Cardiac fibroblast (primary cell): ENCODE results near the gene MAML2.

Source experiments
- DNase-seq, 2 donors: peaks; one replicate each; pipeline versions ENCODE4 v3.0.0 to v3.0.0-alpha.2; 2010; ENCODE audit warnings: low read depth in 2 of 2
- H3K4me3 ChIP-seq, 2 donors: replicated peaks in 1 of 2; 1 replicate in 1 of 2; 2 replicates in 1 of 2; pipeline ENCODE4 v1.5.1; 2011; ENCODE audit warnings: low read depth in 2 of 2, low read length in 2 of 2, mild to moderate bottlenecking in 2 of 2, moderate library complexity in 1 of 2
- CTCF ChIP-seq: IDR thresholded peaks from one replicate; pipeline ENCODE4 v1.5.1; 2011; ENCODE audit warnings: low read depth, mild to moderate bottlenecking, low read length, inconsistent platforms

Gene MAML2

DNA sequence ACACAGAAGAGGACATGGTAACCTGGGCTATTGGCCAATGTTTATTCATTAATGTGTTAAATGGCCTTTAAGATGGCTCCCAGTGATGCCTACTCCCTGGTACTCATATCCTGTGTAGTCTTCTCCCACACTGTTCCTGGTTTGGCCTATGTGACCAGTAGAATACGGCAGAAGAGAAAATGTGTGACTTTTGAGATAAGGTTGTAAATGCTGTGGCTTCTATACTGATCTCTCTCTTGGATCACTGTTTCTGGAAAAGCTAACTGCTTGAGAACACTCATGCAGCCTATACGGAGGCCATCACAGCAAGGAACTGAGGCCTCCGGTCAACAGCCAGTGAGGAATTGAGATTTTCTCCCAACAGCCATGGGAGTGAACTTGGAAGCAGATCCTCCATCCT lies 24.1 kb downstream of the MAML2 start:
- H3K4me3 ChIP-seq: no peak overlapping the region
- TF ChIP-seq CTCF: no peak
- no peak for DNase-seq

DNA sequence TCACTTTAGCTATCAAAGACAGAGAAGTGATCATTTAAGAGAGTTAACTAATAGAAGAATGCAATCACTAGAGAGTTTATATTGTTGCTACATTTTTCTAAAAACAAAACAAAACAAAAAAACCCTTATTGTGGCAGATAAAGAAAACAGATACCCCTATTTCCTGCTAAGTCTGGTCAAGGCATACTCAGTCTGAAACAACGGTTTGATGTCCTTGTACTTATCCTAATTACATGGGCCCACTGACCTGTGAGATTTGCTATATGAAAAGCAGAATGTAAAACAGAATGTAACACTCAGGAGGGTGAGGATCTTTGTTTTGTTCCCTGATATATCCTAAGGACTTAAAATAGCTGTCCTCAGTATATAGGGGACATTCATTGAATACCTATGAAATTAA lies 24.6 kb downstream of the MAML2 start:
- no peak for TF ChIP-seq CTCF
- H3K4me3 ChIP-seq: no peak overlapping the region
- DNase-seq: no peak

- DNase-seq: no peak
- TF ChIP-seq CTCF: no peak
- no peak overlapping the region for H3K4me3 ChIP-seq
Observed at GRCh38 chr11:96317985-96318384, 25.0 kb downstream of the MAML2 start.

GRCh38 chr11:96317571-96317970 lies 25.4 kb downstream of the MAML2 start:
- no peak overlapping the region for H3K4me3 ChIP-seq
- TF ChIP-seq CTCF: no peak
- DNase-seq: no peak

DNA sequence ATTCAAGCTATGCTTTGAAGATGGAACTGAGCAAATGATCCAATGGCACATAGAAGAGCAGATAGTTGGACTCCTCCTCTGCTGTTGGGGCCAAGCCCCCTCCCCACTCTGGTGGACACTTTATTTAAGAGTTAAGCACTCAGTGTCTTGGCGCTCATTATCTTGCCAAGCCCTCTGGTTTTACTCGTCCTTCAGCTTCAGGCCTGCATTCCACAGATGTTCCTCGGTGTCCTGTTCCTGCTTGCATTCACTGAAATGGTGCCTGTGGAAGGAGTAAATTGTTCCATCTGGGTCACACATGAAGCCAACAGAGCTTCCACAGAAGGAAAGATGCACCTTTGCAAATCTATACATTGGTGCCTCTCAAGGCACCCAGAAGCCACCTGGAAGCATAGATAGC lies 26.1 kb downstream of the MAML2 start:
- DNase-seq: no peak
- TF ChIP-seq CTCF: no peak
- no peak overlapping the region for H3K4me3 ChIP-seq

- no peak for DNase-seq
- no peak for TF ChIP-seq CTCF
- H3K4me3 ChIP-seq: no peak overlapping the region
Observed at GRCh38 chr11:96315476-96315875, 27.5 kb downstream of the MAML2 start.

DNA sequence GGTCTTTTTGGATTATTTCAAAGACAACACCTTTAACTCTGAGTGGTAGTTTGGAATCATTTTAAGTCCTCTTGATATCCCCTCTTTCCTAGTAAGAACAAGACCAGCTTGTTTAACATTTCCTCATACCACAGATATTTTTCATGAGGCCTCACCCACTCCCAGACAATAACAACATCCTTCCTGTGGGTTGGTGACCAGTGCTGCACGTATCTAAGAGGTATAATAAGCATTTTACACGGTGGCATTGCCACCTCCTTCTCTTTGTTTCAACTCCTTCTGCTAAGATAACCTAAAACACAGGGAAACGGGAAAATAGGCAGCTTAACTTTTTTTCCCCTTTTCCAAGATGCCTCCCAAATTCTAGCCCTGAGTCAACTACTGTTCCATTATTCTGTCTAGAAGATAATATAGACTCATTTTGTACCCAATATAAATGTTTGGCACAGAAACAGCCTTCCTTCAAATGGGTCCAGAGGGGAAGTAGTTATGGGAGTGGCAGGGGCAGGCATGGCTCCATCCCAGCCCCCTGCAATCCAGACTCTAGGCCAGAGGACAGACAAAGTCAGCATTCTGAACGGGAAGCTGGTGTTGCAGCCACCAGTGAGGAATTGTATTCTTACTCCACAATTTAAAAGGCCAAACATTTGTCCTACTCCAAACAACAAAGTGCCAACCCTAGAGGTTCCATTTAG lies 28.5 kb downstream of the MAML2 start:
- DNase-seq: peak; percentile 69 to 85
- no peak overlapping the region for H3K4me3 ChIP-seq
- TF ChIP-seq CTCF: no peak
